ES-I3 (cell line): ENCODE measurements around the gene GCC2.
"Not testable (repeated sequence)": the region's sequence is repeated elsewhere in the genome, so short reads cannot be mapped to it uniquely, and the experiment has no call there.

Source experiments
- H3K36me3 ChIP-seq: 2 replicates; pipeline ENCODE4 v1.6.1; 2013; ENCODE audit warnings: mild to moderate bottlenecking, low read length, control low read depth, moderate library complexity; ENCODE audit not compliant: insufficient read depth
- H3K4me1 ChIP-seq: 2 replicates; pipeline ENCODE4 v1.6.1; 2013; ENCODE audit warnings: mild to moderate bottlenecking, control low read depth, low read length; ENCODE audit not compliant: insufficient read depth
- H3K9ac ChIP-seq: 2 replicates; pipeline ENCODE4 v1.6.1; 2013; ENCODE audit warnings: low read depth, mild to moderate bottlenecking, low read length, moderate library complexity
- H3K9me3 ChIP-seq: 2 replicates; pipeline ENCODE4 v1.6.1; 2013; ENCODE audit warnings: mild to moderate bottlenecking, low read length, moderate library complexity; ENCODE audit not compliant: control insufficient read depth, insufficient read depth

The GCC2 gene

GRCh38 chr2:108524688-108525087 lies 75.7 kb downstream of the GCC2 start:
- H3K4me1 ChIP-seq, H3K36me3 ChIP-seq, H3K9me3 ChIP-seq, H3K9ac ChIP-seq: not testable (repeated sequence)

GRCh38 chr2:108525258-108525657 lies 76.3 kb downstream of the GCC2 start:
- not testable (repeated sequence) for H3K9ac ChIP-seq, H3K4me1 ChIP-seq, H3K36me3 ChIP-seq, H3K9me3 ChIP-seq

GRCh38 chr2:108531674-108532055 lies 82.7 kb downstream of the GCC2 start:
- Histone ChIP-seq H3K9me3 (no peaks in the 10 kb centered on the region), H3K9ac (no peak overlapping the region), H3K4me1 (peaks cover 10% of the 10 kb centered on the region), H3K36me3 (no peaks in the 10 kb centered on the region)

- no peaks in the 10 kb centered on the region for H3K9me3 ChIP-seq
- peaks cover 29% of the 10 kb centered on the region for H3K4me1 ChIP-seq
- H3K9ac ChIP-seq, result peak within 1 kb of the TSS; percentile 94
- H3K36me3 ChIP-seq, result no peaks in the 10 kb centered on the region
Measured at GRCh38 chr2:108533832-108534583, 85.0 kb downstream of the GCC2 start, which contains the start of gene LIMS1. Gene LIMS1 (plus strand): TSS chr2:108534470. CDS start chr2:108534563, 93 bp downstream.

GRCh38 chr2:108534584-108535356 lies 85.8 kb downstream of the GCC2 start:
- Histone ChIP-seq H3K9me3 (no peaks in the 10 kb centered on the region), H3K36me3 (no peaks in the 10 kb centered on the region), H3K9ac (peak overlapping the region; percentile 88), H3K4me1 (peaks cover 29% of the 10 kb centered on the region)

DNA sequence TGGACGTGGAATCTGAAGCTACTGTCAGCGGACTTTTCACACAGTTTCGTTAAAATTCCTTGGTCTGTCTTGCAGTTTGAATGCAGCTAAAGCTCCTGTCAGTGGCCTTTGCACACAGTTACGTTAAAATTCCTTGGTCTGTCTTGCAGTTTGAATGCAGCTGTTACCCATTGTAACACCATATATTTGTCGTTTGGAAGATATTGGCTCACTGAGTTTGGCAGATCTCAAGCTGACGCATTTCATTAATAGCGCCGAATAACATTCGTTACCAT lies 86.3 kb downstream of the GCC2 start:
- no peaks in the 10 kb centered on the region for H3K36me3 ChIP-seq
- H3K4me1 ChIP-seq, result peaks cover 29% of the 10 kb centered on the region
- no peaks in the 10 kb centered on the region for H3K9me3 ChIP-seq
- H3K9ac ChIP-seq, result peak overlapping the region; percentile 88

DNA sequence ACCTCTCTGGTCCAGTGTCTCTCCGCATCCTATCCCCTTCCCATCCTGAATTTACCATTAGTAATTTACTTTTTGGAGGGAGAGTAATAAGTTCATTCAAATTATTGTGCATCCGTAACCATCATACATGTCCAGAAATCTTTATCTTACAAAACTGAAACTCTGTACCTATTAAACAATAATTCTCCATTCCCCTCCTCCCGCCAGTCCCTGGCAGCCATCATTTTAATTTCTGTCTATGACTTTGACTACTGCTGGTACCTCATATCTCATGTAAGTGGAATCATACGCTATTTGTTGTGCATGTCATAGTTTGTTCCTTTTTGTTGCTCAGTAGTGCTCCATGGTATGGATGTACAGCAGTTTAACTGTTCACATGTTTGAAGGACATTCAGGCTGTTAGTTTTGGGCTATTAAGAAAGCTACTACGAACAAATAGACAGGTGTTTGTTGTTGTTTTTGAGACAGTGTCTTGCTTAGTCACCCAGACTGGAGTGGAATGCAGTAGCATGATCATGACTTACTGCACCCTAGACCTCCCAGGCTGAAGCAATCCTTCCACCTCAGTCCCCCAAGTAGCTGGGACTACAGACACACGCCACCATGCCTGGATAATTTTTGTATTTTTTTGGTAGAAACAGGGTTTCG lies 87.3 kb downstream of the GCC2 start:
- Histone ChIP-seq H3K9ac (no peak overlapping the region; the same call in 1 of the 2 replicates), H3K36me3 (no peaks in the 10 kb centered on the region), H3K9me3 (no peaks in the 10 kb centered on the region), H3K4me1 (peaks cover 29% of the 10 kb centered on the region)

DNA sequence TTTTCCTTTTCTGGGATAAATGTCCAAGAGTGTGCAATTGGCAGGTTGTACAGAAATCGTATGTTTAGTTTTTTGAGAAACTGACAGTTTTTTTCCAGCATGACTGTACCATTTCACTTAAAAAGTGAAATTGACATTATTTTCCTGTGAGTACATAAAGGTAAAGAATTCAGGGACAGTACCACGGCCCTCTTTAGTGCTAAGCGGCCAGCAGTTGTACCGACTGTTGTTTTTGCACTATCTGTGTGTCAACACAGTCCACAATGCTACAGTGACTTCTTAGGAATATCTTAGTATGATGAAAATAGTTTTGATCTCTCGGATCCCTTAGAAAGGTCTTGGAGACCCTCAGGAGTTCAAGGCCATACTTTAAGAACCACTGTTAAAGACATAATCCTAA lies 87.9 kb downstream of the GCC2 start:
- Histone ChIP-seq H3K4me1 (peaks cover 29% of the 10 kb centered on the region), H3K36me3 (no peaks in the 10 kb centered on the region), H3K9ac (no peak overlapping the region; the same call in 1 of the 2 replicates), H3K9me3 (no peaks in the 10 kb centered on the region)

DNA sequence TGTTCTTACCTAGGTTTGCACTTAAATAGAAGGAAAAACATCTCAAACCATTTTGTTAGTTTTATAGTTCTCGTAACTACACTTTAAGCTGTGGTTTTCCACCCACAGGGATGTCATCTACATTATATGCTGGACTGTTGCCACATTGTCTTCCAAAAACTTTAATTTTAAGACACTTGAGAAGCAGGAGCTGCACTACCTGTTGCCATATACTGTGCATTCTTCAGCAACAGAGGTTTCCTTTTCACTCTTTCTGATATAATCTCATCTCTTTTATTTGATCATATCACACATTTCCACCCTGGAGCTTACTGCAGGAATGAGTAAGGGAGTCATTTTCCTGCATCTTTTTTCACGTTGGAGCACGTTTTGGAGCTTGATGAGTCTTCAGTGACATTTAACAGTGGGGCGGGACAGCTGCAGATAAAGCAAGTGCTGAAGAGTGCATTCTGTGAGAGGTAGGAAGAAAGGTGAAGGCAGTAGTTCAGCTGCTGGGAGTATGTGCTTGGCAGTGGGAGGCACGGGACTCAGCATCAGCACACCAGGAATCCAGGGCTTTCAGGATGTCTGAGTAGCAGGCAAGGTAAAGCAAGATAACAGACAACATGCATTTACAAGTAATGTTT lies 89.1 kb downstream of the GCC2 start:
- H3K36me3 ChIP-seq, result no peaks in the 10 kb centered on the region
- no peaks in the 10 kb centered on the region for H3K9me3 ChIP-seq
- H3K9ac ChIP-seq, result no peak overlapping the region
- peaks cover 29% of the 10 kb centered on the region for H3K4me1 ChIP-seq

GRCh38 chr2:108541451-108541850 lies 92.4 kb downstream of the GCC2 start:
- peaks cover 21% of the 10 kb centered on the region for H3K4me1 ChIP-seq
- H3K9ac ChIP-seq, result no peak overlapping the region
- H3K9me3 ChIP-seq, result peaks cover 9% of the 10 kb centered on the region
- H3K36me3 ChIP-seq, result peaks cover 3% of the 10 kb centered on the region; the same call in 1 of the 2 replicates

DNA sequence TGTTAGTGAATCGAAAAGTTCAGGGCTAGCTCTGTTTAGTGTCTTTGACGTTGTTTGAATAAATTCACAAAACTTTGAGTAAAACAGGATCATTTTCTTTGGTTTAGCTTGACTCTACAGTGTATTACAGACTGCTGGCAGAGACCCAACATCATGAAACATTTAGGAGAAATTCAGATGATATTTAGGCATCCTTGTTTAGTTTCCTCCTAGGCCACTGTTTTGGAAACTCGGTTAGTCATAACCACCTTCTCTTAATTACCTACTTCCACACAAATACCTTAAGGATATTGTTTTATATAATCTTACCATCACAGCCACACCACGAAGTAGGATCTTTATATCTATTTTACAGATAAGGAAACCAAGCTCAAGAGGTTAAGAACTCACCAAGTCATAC lies 93.1 kb downstream of the GCC2 start:
- Histone ChIP-seq H3K36me3 (peaks cover 3% of the 10 kb centered on the region; the same call in 1 of the 2 replicates), H3K4me1 (peaks cover 14% of the 10 kb centered on the region), H3K9ac (no peak overlapping the region)

GRCh38 chr2:108547606-108548005 lies 98.6 kb downstream of the GCC2 start:
- H3K36me3 ChIP-seq, result peaks cover 3% of the 10 kb centered on the region; the same call in 1 of the 2 replicates
- peaks cover 9% of the 10 kb centered on the region for H3K9me3 ChIP-seq
- H3K4me1 ChIP-seq, result peaks cover 5% of the 10 kb centered on the region; the same call in 1 of the 2 replicates
- H3K9ac ChIP-seq, result no peak overlapping the region

More for the DNA sequence above, 93.1 kb downstream of the GCC2 start:
- H3K9me3 ChIP-seq, result peaks cover 9% of the 10 kb centered on the region

- H3K4me1 ChIP-seq, result peaks cover 11% of the 10 kb centered on the region
- H3K9me3 ChIP-seq, result peaks cover 7% of the 10 kb centered on the region
- no peak overlapping the region for H3K9ac ChIP-seq
- H3K36me3 ChIP-seq, result peaks cover under 1% of the 10 kb centered on the region; the same call in 1 of the 2 replicates
Measured at GRCh38 chr2:108548208-108549003, 99.4 kb downstream of the GCC2 start.

DNA sequence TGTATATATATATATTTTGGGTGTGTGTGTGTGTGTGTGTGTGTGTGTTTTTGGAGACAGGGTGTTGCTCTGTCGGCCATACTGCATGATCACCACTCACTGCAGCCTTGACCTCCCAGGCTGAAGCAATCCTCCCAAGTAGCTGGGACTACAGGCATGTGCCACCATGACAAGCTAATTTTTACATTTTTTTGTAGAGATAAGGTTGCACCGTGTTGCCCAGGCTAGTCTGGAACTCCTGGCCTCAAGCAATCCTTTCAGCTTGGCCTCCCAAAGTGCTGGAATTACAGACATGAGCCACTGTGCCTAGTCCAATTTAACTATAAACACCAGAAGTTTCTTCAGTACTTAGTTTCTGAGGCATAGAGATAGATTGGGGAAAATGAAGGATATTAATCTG lies 103.6 kb downstream of the GCC2 start:
- peaks cover 20% of the 10 kb centered on the region for H3K4me1 ChIP-seq

More for the DNA sequence above, 103.6 kb downstream of the GCC2 start:
- H3K9ac ChIP-seq, result no peak overlapping the region
- H3K9me3 ChIP-seq, result no peaks in the 10 kb centered on the region
- no peaks in the 10 kb centered on the region; the same call in 1 of the 2 replicates for H3K36me3 ChIP-seq
